AML-193 (cell line): ENCODE data around the gene ORC6.
"Not testable (repeated sequence)": the region's sequence is repeated elsewhere in the genome, so short reads cannot be mapped to it uniquely, and the experiment has no call there.

Experiments used
- DNase-seq, 2 experiments: peaks; one replicate each; lab custom pipeline; 2025; lab: John Stamatoyannopoulos, UW

Gene ORC6, protein sequence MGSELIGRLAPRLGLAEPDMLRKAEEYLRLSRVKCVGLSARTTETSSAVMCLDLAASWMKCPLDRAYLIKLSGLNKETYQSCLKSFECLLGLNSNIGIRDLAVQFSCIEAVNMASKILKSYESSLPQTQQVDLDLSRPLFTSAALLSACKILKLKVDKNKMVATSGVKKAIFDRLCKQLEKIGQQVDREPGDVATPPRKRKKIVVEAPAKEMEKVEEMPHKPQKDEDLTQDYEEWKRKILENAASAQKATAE

DNA sequence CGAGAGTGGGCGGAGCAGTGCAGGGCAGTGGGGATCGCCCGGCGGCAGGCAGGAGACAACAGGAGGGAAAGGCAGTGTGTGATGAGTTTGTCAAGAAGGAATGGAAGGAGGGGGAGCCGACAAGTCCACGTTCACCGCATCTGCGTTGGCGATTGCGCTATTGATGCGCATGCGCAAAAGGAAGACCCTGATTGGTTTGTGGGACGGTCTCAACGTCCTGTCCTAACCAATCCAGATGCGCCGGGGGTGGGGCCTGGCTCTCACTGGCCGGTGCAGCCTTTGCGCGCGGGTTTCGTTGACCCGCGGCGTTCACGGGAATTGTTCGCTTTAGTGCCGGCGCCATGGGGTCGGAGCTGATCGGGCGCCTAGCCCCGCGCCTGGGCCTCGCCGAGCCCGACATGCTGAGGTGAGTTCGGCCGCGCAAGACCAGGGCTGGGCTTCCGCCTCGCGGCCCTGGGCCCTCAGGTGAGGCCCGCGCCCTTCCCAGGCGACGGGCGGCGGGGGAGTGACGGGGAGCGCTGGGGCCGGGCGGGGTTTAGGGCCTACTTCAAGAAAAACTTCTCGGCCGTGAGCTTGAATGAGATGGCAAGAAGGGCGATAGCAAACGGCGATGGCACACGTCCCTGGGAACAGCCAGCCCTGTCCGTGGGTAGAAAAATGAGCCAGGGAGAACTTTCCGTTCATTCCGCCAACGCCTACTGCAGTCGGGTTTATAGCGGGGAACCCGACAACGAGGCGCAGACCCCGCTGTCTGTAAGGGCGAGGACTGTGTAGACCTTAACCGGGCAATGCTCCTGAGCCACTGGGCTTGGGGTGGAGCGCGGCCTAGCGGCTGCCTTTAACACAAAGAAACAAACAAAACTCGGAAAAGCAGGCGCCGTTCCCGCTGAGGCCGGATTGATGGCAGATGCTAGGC is at the start of gene ORC6:
TSS of gene ORC6 (plus strand) at position 295 of the 916 bp plus-strand sequence. CDS start at position 342, 47 bp downstream.
- peak; percentile 93 to 96 for DNase-seq

GRCh38 chr16:46648656-46649055 is 40.8 kb upstream of the ORC6 start:
- DNase-seq = no peak

- no peak for DNase-seq
Measured at GRCh38 chr16:46649588-46650253, 39.7 kb upstream of the ORC6 start.

GRCh38 chr16:46650254-46650623 is 39.2 kb upstream of the ORC6 start:
- DNase-seq = no peak

- no peak for DNase-seq
Measured at GRCh38 chr16:46651305-46651704, 38.2 kb upstream of the ORC6 start.

GRCh38 chr16:46658925-46659324 is 30.5 kb upstream of the ORC6 start:
- peak; percentile 94 to 96 for DNase-seq

DNA sequence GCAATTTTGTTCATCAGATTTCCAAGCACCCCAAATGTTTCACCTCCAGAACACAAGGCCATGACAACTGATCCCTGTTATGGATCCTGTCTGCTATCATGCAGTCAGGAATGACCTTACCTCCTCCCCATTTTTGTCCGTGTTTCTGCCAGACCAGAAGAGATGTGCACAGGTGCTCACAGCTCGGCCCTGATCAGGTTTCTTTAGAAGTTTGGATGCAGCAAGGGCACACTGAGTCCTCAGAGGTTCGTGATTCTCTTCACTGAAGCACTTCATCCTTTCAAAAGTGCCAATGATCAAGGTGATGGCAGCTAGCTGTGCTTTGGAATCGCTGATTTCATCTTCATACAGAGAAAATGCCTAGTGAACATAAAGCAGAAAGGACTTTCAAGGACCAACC is 27.3 kb upstream of the ORC6 start:
- no peak for DNase-seq

- DNase-seq = peak; percentile 67 to 75
Measured at GRCh38 chr16:46673320-46674013, 16.0 kb upstream of the ORC6 start.

DNA sequence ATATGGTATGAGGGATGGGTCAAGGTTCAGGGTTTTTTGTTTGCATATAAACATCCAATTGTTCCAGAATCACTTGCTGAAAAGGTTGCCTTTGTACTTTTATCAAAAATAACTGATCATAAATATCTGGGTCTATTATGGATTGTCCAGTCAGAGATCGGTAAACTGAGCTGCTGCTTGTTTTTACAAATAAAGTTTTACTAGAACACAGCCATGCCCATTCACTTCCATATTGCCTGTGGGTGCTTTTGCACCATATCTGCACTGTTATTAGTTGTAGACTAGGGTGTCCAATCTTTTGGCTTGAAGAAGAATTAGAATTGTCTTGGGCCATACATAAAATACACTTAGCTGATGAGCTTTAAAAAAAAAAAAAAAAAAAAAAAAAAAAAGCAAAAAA is 11.5 kb upstream of the ORC6 start:
- DNase-seq = not testable (repeated sequence)

DNA sequence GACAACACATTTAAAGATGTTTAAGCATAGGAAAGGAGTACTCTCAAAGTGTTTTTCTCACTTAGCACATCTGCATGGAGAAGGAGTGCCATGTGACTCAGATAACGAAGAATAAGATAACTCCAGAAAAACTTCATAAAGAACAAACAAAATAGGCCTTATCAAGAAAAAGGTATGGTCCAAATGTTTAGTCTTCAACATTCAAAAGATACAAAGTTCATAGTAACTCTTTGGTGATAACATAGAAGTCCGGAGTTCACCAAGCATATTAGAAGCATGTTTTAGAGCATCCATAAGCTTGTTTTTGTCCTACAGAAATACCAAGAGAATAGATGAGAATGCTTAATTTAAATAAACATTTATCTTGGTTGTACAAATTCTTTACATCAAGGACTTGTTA is 7.6 kb upstream of the ORC6 start:
- DNase-seq = not testable (repeated sequence)

DNA sequence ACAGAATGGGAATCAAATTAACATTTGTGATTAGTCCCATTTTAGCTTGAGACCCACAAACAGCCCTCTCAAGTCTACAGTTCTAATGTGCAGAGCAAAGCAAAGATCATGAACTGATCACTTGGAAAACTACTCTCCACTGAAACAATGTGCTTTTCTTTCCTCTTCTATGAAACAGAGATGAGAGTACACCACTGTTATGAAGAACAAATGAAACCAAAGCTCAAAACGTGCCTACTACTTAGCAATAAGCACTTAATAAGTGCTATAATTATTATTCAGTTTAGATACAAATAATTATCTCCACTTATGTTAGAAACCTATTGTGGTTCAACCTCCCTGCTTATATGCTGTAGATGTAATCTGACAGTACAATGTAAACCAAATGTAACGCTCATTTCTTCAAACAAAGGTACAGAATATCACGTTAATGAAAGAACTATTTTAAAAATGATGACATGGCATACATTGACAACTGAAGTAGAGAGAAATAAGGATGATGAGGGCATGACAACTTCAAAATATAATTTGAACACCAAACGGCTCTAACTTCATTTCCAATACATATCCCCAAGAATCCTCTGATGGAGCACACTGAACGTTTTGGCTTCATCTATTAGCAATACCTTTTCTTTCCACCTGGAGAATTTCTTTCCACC is 2.5 kb upstream of the ORC6 start:
- DNase-seq = no peak

GRCh38 chr16:46687486-46687885 is 2.0 kb upstream of the ORC6 start:
- DNase-seq = no peak

DNA sequence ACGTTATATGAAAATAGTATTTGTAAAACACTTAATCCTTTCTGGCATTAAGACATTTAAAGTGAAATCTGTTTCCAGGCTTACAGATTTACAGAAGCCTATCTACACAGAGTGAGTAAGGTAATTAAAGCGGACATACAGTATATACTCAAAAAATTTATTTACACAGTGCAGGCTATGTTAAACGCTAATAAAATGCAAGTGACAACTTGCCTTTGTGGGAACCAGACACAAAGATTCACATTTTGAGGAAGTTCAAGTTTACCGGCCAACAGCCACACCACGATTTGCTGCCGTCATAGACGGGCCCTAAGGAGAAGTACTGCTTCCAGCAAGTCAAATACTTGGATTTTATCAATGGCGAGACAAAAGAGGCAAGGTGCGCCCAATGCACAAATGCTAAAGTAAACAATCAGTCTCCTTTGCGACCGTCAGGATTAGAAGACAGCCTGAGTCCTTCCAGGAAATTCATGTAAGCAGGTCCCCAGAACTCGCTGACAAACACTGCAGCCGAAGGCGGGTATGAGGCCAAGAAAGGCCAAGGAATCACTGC is 1.3 kb upstream of the ORC6 start:
- peak; percentile 76 to 77 for DNase-seq

- peak; percentile 95 to 96 for DNase-seq
Measured at GRCh38 chr16:46688654-46689364, 650 bp upstream of the ORC6 start, which contains the start of gene VPS35. VPS35 (minus strand) TSS chr16:46689178; CDS start chr16:46689133, 45 bp downstream.

GRCh38 chr16:46690281-46691178 is 1.1 kb downstream of the ORC6 start:
- no peak for DNase-seq

- DNase-seq = no peak
Measured at GRCh38 chr16:46691726-46692125, 2.3 kb downstream of the ORC6 start.

DNA sequence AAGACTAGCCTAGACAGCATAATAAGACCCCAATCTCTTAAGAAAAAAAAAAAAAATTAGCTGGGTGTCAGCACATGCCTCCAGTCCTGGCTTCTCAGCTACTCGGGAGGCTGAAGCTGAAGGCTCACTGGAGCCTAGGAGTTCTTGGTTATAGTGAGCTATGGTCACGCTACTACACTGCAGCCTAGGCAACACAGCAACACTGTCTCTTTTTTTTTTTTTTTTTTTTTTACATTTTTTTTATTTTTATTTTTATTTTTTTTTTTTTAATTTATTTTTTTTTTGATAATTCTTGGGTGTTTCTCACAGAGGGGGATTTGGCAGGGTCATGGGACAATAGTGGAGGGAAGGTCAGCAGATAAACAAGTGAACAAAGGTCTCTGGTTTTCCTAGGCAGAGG is 4.1 kb downstream of the ORC6 start:
- DNase-seq = no peak

DNA sequence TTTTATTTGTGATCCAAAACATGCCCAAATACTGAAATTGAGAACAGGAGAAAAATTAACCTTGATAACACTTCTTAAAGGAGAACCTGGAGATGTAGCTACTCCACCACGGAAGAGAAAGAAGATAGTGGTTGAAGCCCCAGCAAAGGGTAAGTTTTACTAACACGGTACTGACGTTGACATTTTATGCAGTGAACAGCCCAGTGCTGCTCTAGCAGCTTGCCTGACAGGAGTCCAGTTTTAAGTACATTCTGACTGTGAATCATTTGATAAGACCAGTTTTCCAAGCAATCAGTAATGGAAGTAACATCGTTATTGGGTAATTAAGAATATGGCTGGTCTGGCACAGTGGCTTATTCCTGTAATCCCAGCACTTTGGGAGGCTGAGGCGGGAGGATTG is 6.5 kb downstream of the ORC6 start:
- DNase-seq = no peak

GRCh38 chr16:46696957-46697356 is 7.5 kb downstream of the ORC6 start:
- DNase-seq = no peak
